HG03139 (cell line): ENCODE measurements around the gene RECQL5.

Experiments used
- ATAC-seq: cut with Tn5 transposase; IDR thresholded peaks from one replicate; pipeline ENCODE4 v1.9.1; 2021; ENCODE audit not compliant: unreplicated experiment

The RECQL5 gene

GRCh38 chr17:75619506-75620431 is 47.2 kb downstream of the RECQL5 start:
- no peak for ATAC-seq

- ATAC-seq, result no peak
Observed at GRCh38 chr17:75617675-75618074, 49.3 kb downstream of the RECQL5 start.

- no peak for ATAC-seq
Observed at GRCh38 chr17:75617218-75617617, 49.7 kb downstream of the RECQL5 start.

- no peak for ATAC-seq
Observed at GRCh38 chr17:75616521-75617122, 50.3 kb downstream of the RECQL5 start.

- no peak for ATAC-seq
Observed at GRCh38 chr17:75615301-75615700, 51.7 kb downstream of the RECQL5 start.

GRCh38 chr17:75614556-75615270 is 52.2 kb downstream of the RECQL5 start:
- ATAC-seq, result no peak

- no peak for ATAC-seq
Observed at GRCh38 chr17:75614006-75614405, 52.9 kb downstream of the RECQL5 start.

GRCh38 chr17:75612906-75613626 is 53.9 kb downstream of the RECQL5 start:
- ATAC-seq, result no peak

- no peak for ATAC-seq
Observed at GRCh38 chr17:75611851-75612429, 55.0 kb downstream of the RECQL5 start.

- ATAC-seq, result no peak
Observed at GRCh38 chr17:75610103-75610984, 56.6 kb downstream of the RECQL5 start.

GRCh38 chr17:75607086-75607485 is 59.9 kb downstream of the RECQL5 start:
- no peak for ATAC-seq

- no peak for ATAC-seq
Observed at GRCh38 chr17:75605790-75606189, 61.2 kb downstream of the RECQL5 start.

GRCh38 chr17:75604034-75604695 is 62.8 kb downstream of the RECQL5 start:
- no peak for ATAC-seq

GRCh38 chr17:75603123-75603522 is 63.8 kb downstream of the RECQL5 start:
- no peak for ATAC-seq

- ATAC-seq, result no peak
Observed at GRCh38 chr17:75602644-75603043, 64.3 kb downstream of the RECQL5 start.

GRCh38 chr17:75601057-75601987 is 65.6 kb downstream of the RECQL5 start:
- ATAC-seq, result no peak

GRCh38 chr17:75596320-75597087 is 70.5 kb downstream of the RECQL5 start:
- ATAC-seq, result no peak
